GM10266 (cell line): Measurements from ENCODE around the gene KRTAP19-7.

Experiments used
- DNase-seq: peaks from one replicate; pipeline ENCODE4 v3.0.0; 2012; ENCODE audit errors: extremely low spot score
- CTCF ChIP-seq: IDR thresholded peaks from 2 replicates; pipeline ENCODE4 v1.5.1; 2012; ENCODE audit warnings: mild to moderate bottlenecking, low read depth; ENCODE audit not compliant: control insufficient read depth, insufficient read depth; ENCODE audit errors: missing control alignments

The KRTAP19-7 gene

GRCh38 chr21:30555095-30555494 is 6.0 kb downstream of the KRTAP19-7 start:
- TF ChIP-seq CTCF = no peak
- DNase-seq = no peak

- no peak for TF ChIP-seq CTCF
- DNase-seq = no peak
These were observed 8.3 kb downstream of the KRTAP19-7 start for GRCh38 chr21:30552782-30553181.

- TF ChIP-seq CTCF = no peak
- no peak for DNase-seq
These were observed 19.4 kb downstream of the KRTAP19-7 start, which contains the start of gene KRTAP19-6 for GRCh38 chr21:30541764-30542163. TSS of gene KRTAP19-6 (minus strand) at chr21:30541864. CDS start at chr21:30541833, 31 bp downstream.

- TF ChIP-seq CTCF = no peak
- no peak for DNase-seq
These were observed 42.2 kb downstream of the KRTAP19-7 start for GRCh38 chr21:30518876-30519275.

- DNase-seq = no peak
- no peak for TF ChIP-seq CTCF
These were observed 45.4 kb downstream of the KRTAP19-7 start for GRCh38 chr21:30515681-30516080.
